HL-60 (cell line): Measurements from ENCODE around the gene SPHK1.

Source experiments
- CTCF ChIP-seq: IDR thresholded peaks from one replicate; pipeline ENCODE4 v1.5.1; 2011; ENCODE audit warnings: low read length, control low read depth, inconsistent platforms; ENCODE audit not compliant: insufficient read depth
- POLR2AphosphoS5 ChIP-seq: IDR thresholded peaks from 2 replicates; pipeline ENCODE4 v1.6.1; 2012; ENCODE audit warnings: low read depth

- TF ChIP-seq POLR2AphosphoS5 (no peak), CTCF (no peak)
Observed at GRCh38 chr17:76356803-76357456, 27.5 kb upstream of the SPHK1 start.
